Spleen (tissue), 11 donors: Measurements from ENCODE around the gene RASSF5. TPM values are rescaled to one million over a fixed set of nuclear protein-coding genes. Genes with fewer than 3 reads are reported as not detected.
A peak's percentile ranks its signal among the peaks of the same experiment; 100 is the strongest.

Experiments used
- DNase-seq: peaks from one replicate; pipeline ENCODE4 v3.0.0-alpha.2; 2020
- H3K27ac ChIP-seq, 8 donors: fragments of 200-600 bp; sonication (generic) in 7 of 8; 1 replicate in 4 of 8; 2 replicates in 4 of 8; pipeline versions ENCODE4 v1.5.0 to v1.8.0; 2016 to 2021; ENCODE audit warnings: inconsistent platforms in 4 of 8, mild to moderate bottlenecking in 4 of 8, moderate library complexity in 1 of 8
- H3K27me3 ChIP-seq, 7 donors: fragments of 200-600 bp; sonication (generic) in 6 of 7; replicated peaks in 1 of 7; 1 replicate in 4 of 7; 2 replicates in 3 of 7; pipeline versions ENCODE4 v1.5.0 to v1.8.0; 2016 to 2021; ENCODE audit warnings: inconsistent platforms in 3 of 7, mild to moderate bottlenecking in 1 of 7
- H3K36me3 ChIP-seq, 6 donors: fragments of 200-600 bp; sonication (generic) in 5 of 6; 1 replicate in 4 of 6; 2 replicates in 2 of 6; pipeline versions ENCODE4 v1.5.0 to v1.8.0; 2016 to 2021; ENCODE audit warnings: inconsistent platforms in 2 of 6
- H3K4me1 ChIP-seq, 6 donors: fragments of 200-600 bp; sonication (generic) in 5 of 6; 1 replicate in 3 of 6; 2 replicates in 3 of 6; pipeline versions ENCODE4 v1.5.0 to v1.8.0; 2016 to 2021; ENCODE audit warnings: inconsistent platforms in 3 of 6
- H3K4me3 ChIP-seq, 8 donors: fragments of 200-600 bp; sonication (generic) in 7 of 8; 1 replicate in 4 of 8; 2 replicates in 4 of 8; pipeline versions ENCODE4 v1.5.0 to v1.8.0; 2016 to 2021; ENCODE audit warnings: inconsistent platforms in 4 of 8, mild to moderate bottlenecking in 4 of 8, moderate library complexity in 2 of 8
- H3K9me3 ChIP-seq, 8 donors: fragments of 200-600 bp; sonication (generic) in 7 of 8; 1 replicate in 4 of 8; 2 replicates in 4 of 8; pipeline versions ENCODE4 v1.5.0 to v1.8.0; 2016 to 2021; ENCODE audit warnings: inconsistent platforms in 4 of 8
- CTCF ChIP-seq, 11 experiments: fragments of 200-600 bp in 7 of 11; fragments of 450-650 bp in 4 of 11; sonication (generic) in 4 of 11; IDR thresholded peaks in 8 of 11; conservative IDR thresholded peaks in 3 of 11; 1 replicate in 7 of 11; 2 replicates in 4 of 11; pipeline versions ENCODE4 v1.4.0 to v1.8.0; 2016 to 2021; ENCODE audit warnings: antibody characterized with exemption in 11 of 11, inconsistent platforms in 4 of 11, mild to moderate bottlenecking in 1 of 11
- POLR2A ChIP-seq, 3 donors: fragments of 450-650 bp; IDR thresholded peaks; one replicate each; pipeline ENCODE4 v1.5.1; 2017; ENCODE audit warnings: antibody characterized with exemption in 3 of 3, mild to moderate bottlenecking in 1 of 3
- POLR2AphosphoS5 ChIP-seq, 3 donors: sonication (generic); formaldehyde crosslinking; IDR thresholded peaks; one replicate each; pipeline ENCODE4 v1.5.1; 2017; ENCODE audit warnings: antibody characterized with exemption in 3 of 3
- WGBS, 5 donors: extraction: QIAGEN DNeasy Blood & Tissue Kit in 3 of 5; methylation state at CpG; one replicate each; pipeline versions ENCODE4 v1.1.5 to v1.1.7; 2013 to 2018; 5-methylcytosine and 5-hydroxymethylcytosine counted together
- intact Hi-C: fragments of 100-400 bp; cut with DNase I; formaldehyde crosslinking; loops from one replicate; pipeline ENCODE4 v1.15.0; 2023; ENCODE audit warnings: low total_unique reads
- polyA plus RNA-seq, 3 donors: library from polyadenylated mRNA; stranded (reverse); fragments of 200-250 nt; gene quantifications; one replicate each; pipeline ENCODE4 v1.2.1, GENCODE V29; 2013
- total RNA-seq, 7 donors: library from RNA; depleted of rRNA in 3 of 7; stranded (reverse); fragments of >200 nt in 3 of 7; fragmentation: NEBNext Ultra II Directional in 4 of 7; extraction: Animal tissue kit (Norgen Biotek cat#: 25700) in 4 of 7; gene quantifications; one replicate each; pipeline versions ENCODE4 v1.1.0 to v1.2.1, GENCODE V29; 2016 to 2021
- donor health status: healthy with polysubstance abuse.
- donor health status: DM: no; HTN: no; CAD: no; lungs with moderate emphysema.
- donor health status: DM: no; HTN: no; CAD: no.
- donor health status: Bipolar disorder and iron deficiency.
- donor health status: healthy.
- donor health status: DM: no; HTN: no; CAD: no.
- donor health status: DM: yes; HTN: yes; CAD: no.

Gene RASSF5
- total and polyA plus RNA-seq, 10 donors, result 32.2 to 168 (median 127) TPM

- Histone ChIP-seq H3K4me1 (peaks cover 29 to 66% (median 42%) of the 10 kb centered on the region in 6 donors), H3K27ac (peak overlapping the region in 7 of 8 donors; percentile 36 to 79 (median 73)), H3K27me3 (no peaks in the 10 kb centered on the region), H3K9me3 (no peaks in the 10 kb centered on the region), H3K36me3 (peaks cover 0 to 74% (median 22%) of the 10 kb centered on the region in 6 donors), H3K4me3 (no peak overlapping the region)
- WGBS, 5 donors, result 60 to 85% (median 70%) methylated on average over 4 of the region's 4 CpGs
- TF ChIP-seq POLR2A (IDR thresholded peaks at IDR 0.05) (no peak), CTCF (IDR thresholded peaks at IDR 0.05 in 8 of 11, conservative IDR thresholded peaks at IDR 0.05 in 3 of 11) (no peak), POLR2AphosphoS5 (IDR thresholded peaks at IDR 0.05) (no peak)
- peak; percentile 30 for DNase-seq
- intact Hi-C loops, result no loop called here
Observed at GRCh38 chr1:206497363-206497762, 10.0 kb upstream of the RASSF5 start.

- no peak for TF ChIP-seq CTCF (IDR thresholded peaks at IDR 0.05 in 8 of 11, conservative IDR thresholded peaks at IDR 0.05 in 3 of 11)
- TF ChIP-seq POLR2A (IDR thresholded peaks at IDR 0.05), result no peak
- TF ChIP-seq POLR2AphosphoS5 (IDR thresholded peaks at IDR 0.05), result no peak
- Histone ChIP-seq H3K27ac (peak overlapping the region in 7 of 8 donors; percentile 36 to 79 (median 73)), H3K9me3 (no peaks in the 10 kb centered on the region), H3K4me3 (no peak overlapping the region), H3K4me1 (peaks cover 29 to 70% (median 42%) of the 10 kb centered on the region in 6 donors), H3K27me3 (no peaks in the 10 kb centered on the region), H3K36me3 (peaks cover 0 to 70% (median 18%) of the 10 kb centered on the region in 6 donors)
- no peak for DNase-seq
- 80 to 89% (median 88%) methylated on average over 3 of the region's 3 CpGs for WGBS, 5 donors
- intact Hi-C loops, result no loop called here
Observed at GRCh38 chr1:206497774-206498173, 9.6 kb upstream of the RASSF5 start.

GRCh38 chr1:206498685-206499084 lies 8.6 kb upstream of the RASSF5 start:
- no peak for TF ChIP-seq POLR2AphosphoS5 (IDR thresholded peaks at IDR 0.05)
- TF ChIP-seq CTCF (IDR thresholded peaks at IDR 0.05 in 8 of 11, conservative IDR thresholded peaks at IDR 0.05 in 3 of 11), result no peak
- no peak for TF ChIP-seq POLR2A (IDR thresholded peaks at IDR 0.05)
- Histone ChIP-seq H3K9me3 (no peaks in the 10 kb centered on the region), H3K4me3 (no peak overlapping the region), H3K4me1 (peaks cover 29 to 79% (median 48%) of the 10 kb centered on the region in 6 donors), H3K27ac (peak overlapping the region in 2 of 8 donors; percentile 17 to 48), H3K27me3 (no peaks in the 10 kb centered on the region), H3K36me3 (peaks cover 0 to 61% (median 9%) of the 10 kb centered on the region in 6 donors)
- WGBS, 5 donors, result 76 to 89% (median 84%) methylated on average over 2 of the region's 2 CpGs
- intact Hi-C loops, result no loop called here
- peak; percentile 12 for DNase-seq

- H3K4me1 ChIP-seq, result peaks cover 25 to 81% (median 49%) of the 10 kb centered on the region in 6 donors
- peak overlapping the region in 3 of 8 donors; percentile 2 to 60 (median 6) for H3K27ac ChIP-seq
- intact Hi-C loops, result no loop called here
- H3K27me3 ChIP-seq, result no peaks in the 10 kb centered on the region
- peak; percentile 40 for DNase-seq
- H3K9me3 ChIP-seq, result no peaks in the 10 kb centered on the region
- 92 to 96% (median 93%) methylated on average over 3 of the region's 3 CpGs for WGBS, 5 donors
- H3K4me3 ChIP-seq, result no peak overlapping the region
- TF ChIP-seq POLR2AphosphoS5 (IDR thresholded peaks at IDR 0.05) (no peak), POLR2A (IDR thresholded peaks at IDR 0.05) (no peak), CTCF (IDR thresholded peaks at IDR 0.05 in 8 of 11, conservative IDR thresholded peaks at IDR 0.05 in 3 of 11) (no peak)
- peaks cover 0 to 47% (median 3%) of the 10 kb centered on the region in 6 donors for H3K36me3 ChIP-seq
Observed at GRCh38 chr1:206500046-206500445, 7.3 kb upstream of the RASSF5 start.
